Measurements from ENCODE around the gene RAD54L.
"Not testable (repeated sequence)": the region's sequence is repeated elsewhere in the genome, so short reads cannot be mapped to it uniquely, and the experiment has no call there.

GRCh38 chr1:46231231-46231630, 16.3 kb upstream of the RAD54L start:
- not testable (repeated sequence) for TF ChIP-seq CTCF (conservative IDR thresholded peaks at IDR 0.05; ENCODE audit: low read depth, low read length); EZH2 (IDR thresholded peaks at IDR 0.05; ENCODE audit: borderline replicate concordance, low read depth, low read length, poor library complexity, severe bottlenecking)

Measured in A673 (cell line).